Measurements from ENCODE around the gene GNAT1. TPM values are rescaled to one million over a fixed set of nuclear protein-coding genes. Genes with fewer than 3 reads are reported as not detected.

The GNAT1 gene
- total RNA-seq, 6 donors from 2014 or later, result 0.10 to 0.40 TPM; not detected in 4

GRCh38 chr3:50202353-50203112, 11.1 kb downstream of the GNAT1 start:
- Histone ChIP-seq H3K4me3 (no peak overlapping the region), H3K27me3 (peaks cover 0 to 41% (median 16%) of the 10 kb centered on the region in 4 donors), H3K4me1 (peaks cover 14 to 19% (median 17%) of the 10 kb centered on the region in 4 donors), H3K36me3 (no peaks in the 10 kb centered on the region), H3K9me3 (no peaks in the 10 kb centered on the region), H3K27ac (no peak overlapping the region)
- no peak for TF ChIP-seq CTCF (IDR thresholded peaks at IDR 0.05)
- TF ChIP-seq EP300 (IDR thresholded peaks at IDR 0.05), result no peak
- TF ChIP-seq POLR2A (IDR thresholded peaks at IDR 0.05), result no peak
- TF ChIP-seq POLR2AphosphoS5 (IDR thresholded peaks at IDR 0.05), result no peak
- ATAC-seq (ENCODE audit: low FRiP score in 2 of 2), result no peak
- 86 to 87% methylated on average over 16 of the region's 16 CpGs for WGBS, 2 donors
- DNase-seq, result peak in 1 of 2 donors; percentile 32

- Histone ChIP-seq H3K27ac (no peak overlapping the region), H3K4me3 (no peak overlapping the region), H3K36me3 (no peaks in the 10 kb centered on the region), H3K9me3 (no peaks in the 10 kb centered on the region), H3K27me3 (peaks cover 0 to 41% (median 16%) of the 10 kb centered on the region in 4 donors), H3K4me1 (peaks cover 14 to 19% (median 17%) of the 10 kb centered on the region in 4 donors)
- ATAC-seq (ENCODE audit: low FRiP score in 2 of 2), result peak in 1 of 2 donors; percentile 3
- TF ChIP-seq EP300 (IDR thresholded peaks at IDR 0.05), result no peak
- no peak for TF ChIP-seq POLR2AphosphoS5 (IDR thresholded peaks at IDR 0.05)
- no peak for TF ChIP-seq POLR2A (IDR thresholded peaks at IDR 0.05)
- no peak for TF ChIP-seq CTCF (IDR thresholded peaks at IDR 0.05)
- WGBS, 2 donors, result 70 to 88% methylated on average over 3 to 9 of the region's 9 CpGs
- DNase-seq, result peak in 1 of 2 donors; percentile 57
These were observed 11.9 kb downstream of the GNAT1 start for GRCh38 chr3:50203113-50203808.

GRCh38 chr3:50203809-50204803, 12.7 kb downstream of the GNAT1 start:
- Histone ChIP-seq H3K9me3 (no peaks in the 10 kb centered on the region), H3K27me3 (peaks cover 0 to 41% (median 16%) of the 10 kb centered on the region in 4 donors), H3K4me3 (no peak overlapping the region), H3K36me3 (no peaks in the 10 kb centered on the region), H3K4me1 (peaks cover 14 to 19% (median 17%) of the 10 kb centered on the region in 4 donors), H3K27ac (no peak overlapping the region)
- TF ChIP-seq POLR2AphosphoS5 (IDR thresholded peaks at IDR 0.05), result no peak
- no peak for TF ChIP-seq POLR2A (IDR thresholded peaks at IDR 0.05)
- no peak for TF ChIP-seq CTCF (IDR thresholded peaks at IDR 0.05)
- TF ChIP-seq EP300 (IDR thresholded peaks at IDR 0.05), result no peak
- DNase-seq, result no peak
- 58 to 72% methylated on average over 8 to 12 of the region's 12 CpGs for WGBS, 2 donors
- ATAC-seq (ENCODE audit: low FRiP score in 2 of 2), result no peak

- ATAC-seq (ENCODE audit: low FRiP score in 2 of 2) (peak in 1 of 2 donors; percentile 51), DNase-seq (peak in 1 of 2 donors; percentile 87)
- Histone ChIP-seq H3K27ac (no peak within 1 kb of the TSS), H3K9me3 (no peaks in the 10 kb centered on the region), H3K27me3 (peaks cover 0 to 41% (median 16%) of the 10 kb centered on the region in 4 donors), H3K4me3 (peak within 1 kb of the TSS; percentile 25 to 42 (median 34)), H3K36me3 (no peaks in the 10 kb centered on the region), H3K4me1 (peaks cover 14 to 19% (median 17%) of the 10 kb centered on the region in 4 donors)
- TF ChIP-seq POLR2AphosphoS5 (IDR thresholded peaks at IDR 0.05), result no peak
- no peak for TF ChIP-seq EP300 (IDR thresholded peaks at IDR 0.05)
- TF ChIP-seq CTCF (IDR thresholded peaks at IDR 0.05), result no peak
- no peak for TF ChIP-seq POLR2A (IDR thresholded peaks at IDR 0.05)
- WGBS, 2 donors, result 8 to 46% methylated on average over 3 to 11 of the region's 41 CpGs
These were observed 13.5 kb downstream of the GNAT1 start, which contains the start of gene SLC38A3 for GRCh38 chr3:50204804-50205412. SLC38A3 (plus strand) TSS chr3:50205271; CDS start chr3:50214200, 8,929 bp downstream.

Measured in upper lobe of left lung (tissue), 6 donors.